Testis (tissue), 2 donors: Measurements from ENCODE around the gene EEF1G.
"Not testable (repeated sequence)": the region's sequence is repeated elsewhere in the genome, so short reads cannot be mapped to it uniquely, and the experiment has no call there.

ENCODE experiments used
- POLR2A ChIP-seq: fragments of 450-650 bp; IDR thresholded peaks from one replicate; pipeline ENCODE4 v1.6.1; 2017; ENCODE audit warnings: antibody characterized with exemption, mild to moderate bottlenecking, moderate library complexity
- TF ChIP-seq, protein P1 (sequence below), 3 experiments: fragments of 450-650 bp in 2 of 3; fragments of 200-600 bp in 1 of 3; sonication (generic) in 1 of 3; IDR thresholded peaks; one replicate each; pipeline ENCODE4 v1.5.1; 2016 to 2019; ENCODE audit warnings: antibody characterized with exemption in 3 of 3, mild to moderate bottlenecking in 2 of 3, moderate library complexity in 1 of 3

DNA sequence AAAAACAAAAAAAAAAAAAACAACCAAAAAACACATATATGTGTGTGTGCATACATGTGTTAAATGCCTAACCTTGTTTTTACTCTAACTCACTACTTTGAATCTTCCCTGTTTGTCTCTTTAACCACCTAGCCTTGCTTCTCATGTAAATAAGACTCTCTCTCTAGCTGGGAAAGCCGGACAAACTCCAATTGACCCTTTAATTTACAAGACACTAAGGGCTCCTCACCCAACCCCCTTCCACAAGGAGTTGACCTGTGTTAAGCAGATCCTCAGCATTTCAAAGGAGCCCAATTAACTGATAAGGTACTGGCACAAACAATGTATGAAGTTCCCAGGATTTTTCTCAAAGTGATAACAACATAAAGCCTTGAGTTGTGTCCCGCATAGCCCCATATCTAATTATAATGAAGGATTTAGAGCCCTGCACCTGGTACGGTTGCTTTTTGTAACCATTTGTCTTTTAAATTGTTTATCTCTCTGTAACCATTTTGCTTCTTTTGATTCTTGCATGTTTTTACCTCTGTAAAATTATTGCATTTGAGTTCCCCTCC, 11.9 kb downstream of the EEF1G start:
- TF ChIP-seq POLR2A: not testable (repeated sequence)
- TF ChIP-seq, protein P1, sequence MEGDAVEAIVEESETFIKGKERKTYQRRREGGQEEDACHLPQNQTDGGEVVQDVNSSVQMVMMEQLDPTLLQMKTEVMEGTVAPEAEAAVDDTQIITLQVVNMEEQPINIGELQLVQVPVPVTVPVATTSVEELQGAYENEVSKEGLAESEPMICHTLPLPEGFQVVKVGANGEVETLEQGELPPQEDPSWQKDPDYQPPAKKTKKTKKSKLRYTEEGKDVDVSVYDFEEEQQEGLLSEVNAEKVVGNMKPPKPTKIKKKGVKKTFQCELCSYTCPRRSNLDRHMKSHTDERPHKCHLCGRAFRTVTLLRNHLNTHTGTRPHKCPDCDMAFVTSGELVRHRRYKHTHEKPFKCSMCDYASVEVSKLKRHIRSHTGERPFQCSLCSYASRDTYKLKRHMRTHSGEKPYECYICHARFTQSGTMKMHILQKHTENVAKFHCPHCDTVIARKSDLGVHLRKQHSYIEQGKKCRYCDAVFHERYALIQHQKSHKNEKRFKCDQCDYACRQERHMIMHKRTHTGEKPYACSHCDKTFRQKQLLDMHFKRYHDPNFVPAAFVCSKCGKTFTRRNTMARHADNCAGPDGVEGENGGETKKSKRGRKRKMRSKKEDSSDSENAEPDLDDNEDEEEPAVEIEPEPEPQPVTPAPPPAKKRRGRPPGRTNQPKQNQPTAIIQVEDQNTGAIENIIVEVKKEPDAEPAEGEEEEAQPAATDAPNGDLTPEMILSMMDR (IDR thresholded peaks at IDR 0.05): not testable (repeated sequence)
